Measurements from ENCODE around the gene CCL17.
"Not testable (repeated sequence)": the region's sequence is repeated elsewhere in the genome, so short reads cannot be mapped to it uniquely, and the experiment has no call there.

Gene CCL17

GRCh38 chr16:57379579-57379978 lies 25.0 kb upstream of the CCL17 start:
- no peak for DNase-seq

- no peak for DNase-seq
These were observed 23.7 kb upstream of the CCL17 start for GRCh38 chr16:57380671-57381462.

GRCh38 chr16:57381791-57382534 lies 22.6 kb upstream of the CCL17 start:
- DNase-seq: no peak

- DNase-seq: no peak
These were observed 21.9 kb upstream of the CCL17 start for GRCh38 chr16:57382535-57383275.

DNA sequence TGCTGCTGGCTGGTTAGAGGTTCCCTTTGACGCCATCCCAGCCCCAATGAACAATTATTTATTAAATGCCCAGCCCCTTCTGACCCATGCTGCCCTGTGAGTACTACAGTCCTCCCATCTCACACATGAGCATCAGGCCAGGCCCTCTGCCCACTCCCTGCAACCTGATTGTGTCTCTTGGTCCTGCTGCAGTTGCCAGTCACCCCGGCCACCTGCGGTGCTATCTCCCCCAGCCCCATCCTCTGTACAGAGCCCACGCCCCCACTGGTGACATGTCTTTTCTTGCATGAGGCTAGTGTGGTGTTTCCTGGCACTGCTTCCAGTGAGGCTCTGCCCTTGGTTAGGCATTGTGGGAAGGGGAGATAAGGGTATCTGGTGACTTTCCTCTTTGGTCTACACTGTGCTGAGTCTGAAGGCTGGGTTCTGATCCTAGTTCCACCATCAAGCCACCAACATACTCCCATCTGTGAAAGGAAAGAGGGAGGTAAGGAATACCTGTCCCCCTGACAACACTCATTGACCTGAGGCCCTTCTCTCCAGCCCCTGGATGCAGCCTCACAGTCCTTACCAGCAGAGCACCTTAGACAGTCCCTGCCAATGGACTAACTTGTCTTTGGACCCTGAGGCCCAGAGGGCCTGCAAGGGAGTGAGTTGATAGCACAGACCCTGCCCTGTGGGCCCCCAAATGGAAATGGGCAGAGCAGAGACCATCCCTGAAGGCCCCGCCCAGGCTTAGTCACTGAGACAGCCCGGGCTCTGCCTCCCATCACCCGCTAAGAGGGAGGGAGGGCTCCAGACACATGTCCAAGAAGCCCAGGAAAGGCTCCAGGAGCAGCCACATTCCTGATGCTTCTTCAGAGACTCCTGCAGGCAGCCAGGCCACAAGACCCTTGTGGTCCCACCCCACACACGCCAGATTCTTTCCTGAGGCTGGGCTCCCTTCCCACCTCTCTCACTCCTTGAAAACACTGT lies 21.0 kb upstream of the CCL17 start:
- DNase-seq: no peak

DNA sequence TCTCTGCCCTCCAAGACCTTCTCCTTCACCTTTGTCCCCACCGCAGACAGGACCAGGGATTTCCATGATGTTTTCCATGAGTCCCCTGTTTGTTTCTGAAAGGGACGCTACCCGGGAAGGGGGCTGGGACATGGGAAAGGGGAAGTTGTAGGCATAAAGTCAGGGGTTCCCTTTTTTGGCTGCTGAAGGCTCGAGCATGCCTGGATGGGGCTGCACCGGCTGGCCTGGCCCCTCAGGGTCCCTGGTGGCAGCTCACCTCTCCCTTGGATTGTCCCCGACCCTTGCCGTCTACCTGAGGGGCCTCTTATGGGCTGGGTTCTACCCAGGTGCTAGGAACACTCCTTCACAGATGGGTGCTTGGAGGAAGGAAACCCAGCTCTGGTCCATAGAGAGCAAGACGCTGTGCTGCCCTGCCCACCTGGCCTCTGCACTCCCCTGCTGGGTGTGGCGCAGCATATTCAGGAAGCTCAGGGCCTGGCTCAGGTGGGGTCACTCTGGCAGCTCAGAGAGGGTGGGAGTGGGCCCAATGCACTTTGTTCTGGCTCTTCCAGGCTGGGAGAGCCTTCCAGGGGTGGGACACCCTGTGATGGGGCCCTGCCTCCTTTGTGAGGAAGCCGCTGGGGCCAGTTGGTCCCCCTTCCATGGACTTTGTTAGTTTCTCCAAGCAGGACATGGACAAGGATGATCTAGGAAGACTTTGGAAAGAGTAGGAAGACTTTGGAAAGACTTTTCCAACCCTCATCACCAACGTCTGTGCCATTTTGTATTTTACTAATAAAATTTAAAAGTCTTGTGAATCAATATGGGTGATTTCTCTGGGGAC lies 20.1 kb upstream of the CCL17 start:
- no peak for DNase-seq

GRCh38 chr16:57385083-57385482 lies 19.5 kb upstream of the CCL17 start:
- DNase-seq: no peak

DNA sequence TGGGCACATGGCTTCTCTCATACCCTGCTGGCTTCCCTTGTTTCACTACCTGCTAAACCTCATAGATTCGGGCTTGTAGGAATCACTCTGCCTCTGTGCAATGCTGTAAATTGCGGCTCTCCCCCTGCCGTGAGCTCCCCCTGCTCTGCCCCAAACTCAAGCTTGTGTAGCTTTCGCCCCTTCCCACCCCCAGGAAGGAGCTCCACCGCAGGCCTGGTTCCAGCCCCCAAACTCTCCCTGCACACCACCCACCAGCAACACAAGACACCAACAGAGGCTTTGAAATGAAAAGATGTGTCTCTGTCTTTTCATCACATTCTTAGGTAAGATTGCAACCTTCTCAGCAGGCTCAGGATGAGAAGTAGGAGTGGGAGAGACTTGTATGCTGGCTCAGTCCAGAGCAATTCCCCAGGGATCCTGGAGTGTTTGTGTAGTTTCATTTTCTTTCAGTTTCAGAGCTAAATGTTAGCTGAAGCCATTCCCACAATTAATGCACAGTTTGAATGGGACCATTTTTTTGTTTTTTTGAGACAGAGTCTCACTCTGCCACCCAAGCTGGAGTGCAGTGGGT lies 18.1 kb upstream of the CCL17 start:
- no peak for DNase-seq

DNA sequence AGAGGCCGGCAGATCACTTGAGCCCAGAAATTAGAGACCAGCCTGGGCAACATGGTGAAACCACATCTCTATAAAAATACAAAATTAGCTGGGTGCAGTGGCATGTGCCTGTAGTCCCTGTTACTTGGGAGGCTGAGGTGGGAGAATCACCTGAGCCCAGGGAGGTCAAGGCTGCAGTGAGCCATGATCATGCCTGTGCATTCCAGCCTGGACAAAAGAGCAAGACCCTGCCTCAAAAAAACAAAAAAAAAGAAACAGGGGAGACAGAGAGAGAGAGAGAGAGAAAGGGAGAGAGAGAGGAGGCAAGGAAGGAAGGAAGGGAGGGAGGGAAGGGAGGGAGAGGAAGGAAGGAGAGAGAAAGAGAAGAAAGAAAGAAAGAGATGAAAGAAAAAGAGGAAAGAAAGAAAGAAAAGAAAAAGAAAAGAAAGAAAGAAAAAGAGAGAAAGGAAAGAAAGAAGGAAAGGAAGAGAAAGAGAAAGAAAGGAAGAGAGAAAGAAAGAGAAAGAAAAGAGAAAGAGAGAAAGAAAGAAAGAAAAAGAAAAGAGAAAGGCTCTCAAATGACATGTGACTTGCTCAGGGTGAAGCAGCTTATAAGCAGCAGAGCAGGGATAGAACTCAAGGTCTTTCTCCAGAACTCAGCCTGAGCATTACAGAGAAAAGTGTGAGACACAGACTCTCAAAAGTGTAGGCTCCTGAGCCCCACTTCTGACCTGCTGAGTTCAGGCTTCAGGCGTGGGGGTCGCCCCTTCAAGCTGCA lies 16.8 kb upstream of the CCL17 start:
- no peak for DNase-seq

- no peak for DNase-seq
These were observed 16.0 kb upstream of the CCL17 start for GRCh38 chr16:57388359-57389086.

- no peak for DNase-seq
These were observed 15.5 kb upstream of the CCL17 start for GRCh38 chr16:57389087-57389468.

DNA sequence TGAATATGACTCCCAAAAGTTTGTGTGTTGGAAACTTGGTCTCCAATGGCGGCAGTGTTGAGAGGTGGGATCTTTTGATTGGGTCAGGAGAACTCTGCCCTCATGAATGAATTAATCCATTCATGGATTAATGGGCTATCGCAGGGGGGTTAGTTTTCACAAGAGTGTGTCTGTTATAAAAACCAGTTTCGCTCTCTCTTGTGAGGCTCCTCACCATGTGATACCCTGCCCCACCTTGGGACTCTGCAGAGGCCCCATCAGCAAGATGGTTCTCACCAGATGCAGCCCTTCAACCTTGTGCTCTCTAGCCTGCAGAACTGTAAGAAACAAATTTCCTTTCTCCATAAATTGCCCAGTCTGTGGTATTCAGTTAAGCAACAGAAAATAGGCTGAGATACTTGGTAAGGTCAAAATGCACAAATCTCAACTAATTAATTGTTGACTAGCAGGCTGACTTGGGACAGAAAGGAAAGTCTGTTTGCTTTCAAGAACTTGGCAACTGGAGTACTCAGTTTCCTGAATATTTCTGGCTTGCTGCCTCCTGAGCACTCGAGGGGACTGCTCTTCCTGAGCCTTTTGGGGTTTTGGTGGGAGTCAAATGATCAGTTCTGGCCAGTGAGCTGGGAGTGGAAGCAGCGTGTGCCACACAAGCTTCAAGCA lies 13.8 kb upstream of the CCL17 start:
- DNase-seq: no peak

DNA sequence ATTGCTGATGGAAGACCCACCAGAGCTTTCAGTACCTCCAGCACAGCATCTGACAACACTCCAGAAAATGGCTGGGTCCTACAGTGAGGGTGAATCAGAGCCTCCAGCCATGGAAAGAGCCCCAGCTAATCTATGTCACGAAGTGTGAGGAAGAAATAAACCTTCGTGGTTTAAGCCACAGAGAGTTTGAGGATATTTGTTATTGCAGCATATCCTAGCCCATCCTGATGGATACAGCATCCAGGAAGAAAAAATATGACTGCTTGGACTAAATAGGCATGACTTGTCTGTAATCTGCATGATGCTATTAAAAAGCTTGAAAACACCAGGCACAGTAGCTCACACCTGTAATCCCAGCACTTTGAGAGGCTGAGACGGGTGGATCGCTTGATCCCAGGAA lies 13.3 kb upstream of the CCL17 start:
- no peak for DNase-seq

DNA sequence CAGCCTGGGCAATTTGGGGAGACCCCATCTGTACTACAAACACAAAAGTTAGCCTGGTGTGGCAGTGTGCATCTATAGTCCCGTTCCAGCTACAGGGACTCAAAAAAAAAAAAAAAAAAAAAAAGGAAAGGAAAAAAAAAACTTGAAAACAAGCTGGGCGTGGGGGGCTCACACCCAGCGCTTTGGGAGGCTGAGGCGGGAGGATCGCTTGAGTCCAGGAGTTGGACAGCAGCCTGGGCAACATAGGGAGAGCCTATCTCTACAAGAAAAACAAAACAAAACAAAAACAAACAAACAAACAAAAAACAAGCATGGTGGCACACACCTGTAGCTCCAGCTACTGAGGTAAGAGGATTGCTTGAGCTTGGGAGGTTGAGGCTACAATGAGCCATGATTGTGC lies 12.9 kb upstream of the CCL17 start:
- no peak for DNase-seq

DNA sequence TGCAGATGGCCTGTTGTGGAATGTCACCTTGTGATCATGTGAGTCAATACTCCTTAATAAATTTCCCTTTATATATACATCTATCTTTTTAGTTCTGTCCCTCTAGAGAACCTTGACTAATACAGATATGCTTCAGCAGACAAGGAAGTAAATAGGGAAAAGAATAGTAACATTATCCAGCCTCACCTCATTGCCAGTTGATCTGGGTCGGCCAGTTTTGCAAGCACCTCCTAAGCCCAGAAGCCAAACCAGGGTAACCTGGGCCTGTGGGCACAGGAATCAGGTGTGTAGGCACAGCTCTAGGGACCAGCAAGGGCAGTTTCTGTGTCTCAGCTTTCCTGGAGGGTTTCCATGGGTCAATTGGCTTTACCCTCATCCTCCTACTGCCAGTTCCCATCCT lies 11.9 kb upstream of the CCL17 start:
- no peak for DNase-seq

- no peak for DNase-seq
These were observed 10.1 kb upstream of the CCL17 start for GRCh38 chr16:57394444-57394843.

DNA sequence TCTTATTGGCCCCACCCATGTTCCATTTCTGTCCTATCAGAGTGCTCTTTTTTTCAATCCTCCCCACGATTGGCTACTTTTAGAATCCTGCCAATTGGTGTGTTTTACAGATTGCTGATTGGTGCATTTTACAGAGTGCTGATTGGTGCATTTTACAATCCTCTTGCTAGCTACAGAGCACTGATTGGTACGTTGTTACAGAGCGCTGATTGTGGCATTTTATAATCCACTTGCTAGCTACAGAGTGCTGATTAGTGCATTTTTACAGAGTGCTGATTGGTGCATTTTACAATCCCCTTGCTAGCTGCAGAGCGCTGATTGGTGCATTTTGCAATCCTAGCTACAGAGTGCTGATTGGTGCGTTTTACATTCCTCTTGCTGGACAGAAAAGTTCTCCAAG lies 9.5 kb upstream of the CCL17 start:
- no peak for DNase-seq

DNA sequence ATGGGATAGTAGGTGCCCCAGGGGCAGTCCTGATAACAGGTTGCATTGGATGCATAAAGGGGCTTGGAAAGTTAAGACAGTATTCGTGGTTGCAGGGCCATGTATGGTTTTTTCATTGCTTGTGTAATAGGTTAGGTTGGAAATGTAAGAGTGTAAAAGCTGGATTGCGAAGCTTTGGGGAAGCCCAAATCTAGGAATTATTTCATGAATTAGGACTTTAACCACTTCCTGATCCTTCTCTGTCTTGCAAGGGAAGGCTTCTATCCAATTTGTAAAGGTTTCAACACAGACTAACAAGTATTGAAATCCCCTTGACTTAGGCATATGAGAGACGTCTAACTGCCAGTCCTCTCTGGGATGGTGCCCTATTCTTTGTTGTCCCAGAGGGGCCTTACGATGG lies 7.8 kb upstream of the CCL17 start:
- no peak for DNase-seq

GRCh38 chr16:57397493-57397892 lies 7.1 kb upstream of the CCL17 start:
- DNase-seq: not testable (repeated sequence)

Measured in NCI-H1092 treated with DMSO at 0.1 percent for 48 hours (cell line).